HepG2 (cell line): ENCODE results near the gene ARPC5. TPM values are rescaled to one million over a fixed set of nuclear protein-coding genes. Genes with fewer than 3 reads are reported as not detected.

Experiments used
- ARNT ChIP-seq: fragments of 450-650 bp; IDR thresholded peaks from 2 replicates; pipeline ENCODE4 v1.6.1; 2017
- ATM ChIP-seq: fragments of 450-650 bp; IDR thresholded peaks from 2 replicates; pipeline ENCODE4 v1.7.1; 2017; ENCODE audit warnings: mild to moderate bottlenecking, borderline replicate concordance
- BATF2 ChIP-seq: sonication (generic); formaldehyde crosslinking; IDR thresholded peaks from 2 replicates; pipeline ENCODE4 v1.8.0; 2022; ENCODE audit warnings: mild to moderate bottlenecking, missing genetic modification reagents, moderate library complexity
- CHD2 ChIP-seq: IDR thresholded peaks from 2 replicates; pipeline ENCODE4 v1.6.1; 2011; ENCODE audit warnings: low read depth, low read length, improper control_type of control experiment
- EHMT2 ChIP-seq: fragments of 200-600 bp; sonication (generic); IDR thresholded peaks from 2 replicates; pipeline ENCODE4 v1.7.0; 2017; ENCODE audit warnings: antibody characterized with exemption, low read depth, low read length, borderline replicate concordance
- FOXJ3 ChIP-seq: sonication (generic); formaldehyde crosslinking; IDR thresholded peaks from 2 replicates; pipeline ENCODE4 v1.4.0; 2020; ENCODE audit warnings: missing genetic modification reagents, mild to moderate bottlenecking, borderline replicate concordance
- FOXP1 ChIP-seq, 2 experiments: fragments of 450-650 bp in 1 of 2; IDR thresholded peaks; 2 replicates each; pipeline ENCODE4 v1.6.1; 2017 to 2018; ENCODE audit warnings: antibody characterized with exemption in 1 of 2
- JUNB ChIP-seq: sonication (generic); formaldehyde crosslinking; IDR thresholded peaks from 2 replicates; pipeline ENCODE4 v1.8.0; 2022; ENCODE audit warnings: missing genetic modification reagents, mild to moderate bottlenecking, borderline replicate concordance
- KAT2B ChIP-seq: fragments of 150-350 bp; IDR thresholded peaks from 2 replicates; pipeline ENCODE4 v1.6.1; 2014; ENCODE audit warnings: low read depth, low read length, borderline replicate concordance
- KAT8 ChIP-seq: IDR thresholded peaks from 2 replicates; pipeline ENCODE4 v1.6.1; 2016; ENCODE audit warnings: missing genetic modification reagents, missing compliant biosample characterization
- MXD1 ChIP-seq: sonication (generic); formaldehyde crosslinking; IDR thresholded peaks from 2 replicates; pipeline ENCODE4 v1.4.0; 2020; ENCODE audit warnings: mild to moderate bottlenecking, missing genetic modification reagents
- NFYC ChIP-seq: IDR thresholded peaks from 2 replicates; pipeline ENCODE4 v1.6.1; 2016; ENCODE audit warnings: missing genetic modification reagents, missing compliant biosample characterization
- ONECUT2 ChIP-seq: sonication (generic); formaldehyde crosslinking; IDR thresholded peaks from 2 replicates; pipeline ENCODE4 v1.4.0; 2020; ENCODE audit warnings: missing genetic modification reagents
- PBX3 ChIP-seq: sonication (generic); formaldehyde crosslinking; IDR thresholded peaks from 2 replicates; pipeline ENCODE4 v1.8.1; 2023; ENCODE audit warnings: missing genetic modification reagents, inconsistent platforms, borderline replicate concordance
- RFX3 ChIP-seq: IDR thresholded peaks from 2 replicates; pipeline ENCODE4 v1.6.1; 2016; ENCODE audit warnings: missing biosample characterization, missing genetic modification reagents
- RNF219 ChIP-seq: sonication (generic); formaldehyde crosslinking; IDR thresholded peaks from 2 replicates; pipeline ENCODE4 v1.5.0; 2020; ENCODE audit warnings: mild to moderate bottlenecking, missing genetic modification reagents
- SMYD3 ChIP-seq: sonication (generic); formaldehyde crosslinking; IDR thresholded peaks from 2 replicates; pipeline ENCODE4 v1.8.1; 2023; ENCODE audit warnings: mild to moderate bottlenecking, missing genetic modification reagents
- ZBTB26 ChIP-seq: IDR thresholded peaks from 2 replicates; pipeline ENCODE4 v1.6.1; 2016; ENCODE audit warnings: missing compliant biosample characterization, missing genetic modification reagents, borderline replicate concordance
- ZNF367 ChIP-seq: sonication (generic); formaldehyde crosslinking; IDR thresholded peaks from 2 replicates; pipeline ENCODE4 v1.4.0; 2020; ENCODE audit warnings: missing genetic modification reagents, borderline replicate concordance
- ZNF609 ChIP-seq: sonication (generic); formaldehyde crosslinking; IDR thresholded peaks from 2 replicates; pipeline ENCODE4 v1.4.0; 2020; ENCODE audit warnings: mild to moderate bottlenecking, missing genetic modification reagents, borderline replicate concordance
- ZNF792 ChIP-seq: IDR thresholded peaks from 2 replicates; pipeline ENCODE4 v1.6.1; 2016
- polyA plus RNA-seq, 8 experiments: library from polyadenylated mRNA; depleted of rRNA in 3 of 8; stranded (reverse) in 7 of 8; unstranded in 1 of 8; fragments of >200 nt; fragmentation: Illumina TruSeq in 4 of 8; extraction: Trizol in 4 of 8; gene quantifications; 2 replicates each; pipeline versions ENCODE4 v1.2.1 to v1.2.3, GENCODE V29; 2011 to 2016; ENCODE audit warnings: low read depth in 4 of 8, missing spikeins in 1 of 8, mixed read lengths in 1 of 8; ENCODE audit not compliant: insufficient read depth in 1 of 8
- total RNA-seq, 5 experiments: library from RNA; depleted of rRNA; stranded (reverse); fragments of >200 nt; fragmentation: Illumina TruSeq; extraction: Trizol; gene quantifications; 2 replicates each; pipeline ENCODE4 v1.2.3, GENCODE V29; 2016; ENCODE audit warnings: low read depth in 1 of 5

ARPC5 gene
- total and polyA plus RNA-seq, 2 of the 13 experiments (the other 11 are each of a cell fraction or from before 2014, with no cell fraction given) = 48.4 to 106 TPM

GRCh38 chr1:183635099-183635605, 431 bp downstream of the ARPC5 start (continued):
- TF ChIP-seq EHMT2 = no peak
- TF ChIP-seq ZNF367 = no peak
- TF ChIP-seq NFYC = no peak
- no peak for TF ChIP-seq FOXP1 (IDR thresholded peaks at IDR 0.05)
- no peak for TF ChIP-seq FOXP1 (CRISPR knock-in tag; IDR thresholded peaks at IDR 0.05)
- TF ChIP-seq BATF2 (CRISPR knock-in tag) = no peak
- 0 out of 2 replicates have a peak, but pooled peaks have one; percentile 13 for TF ChIP-seq ZNF792 (CRISPR knock-in tag)
- TF ChIP-seq ARNT = no peak
- TF ChIP-seq JUNB (CRISPR knock-in tag) = no peak
- TF ChIP-seq KAT2B = no peak
- no peak for TF ChIP-seq RNF219 (CRISPR knock-in tag)
- TF ChIP-seq ZBTB26 (CRISPR knock-in tag) = no peak; the same call in none of the 2 replicates
- TF ChIP-seq PBX3 (CRISPR knock-in tag) = no peak
- no peak for TF ChIP-seq KAT8 (CRISPR knock-in tag)
- no peak for TF ChIP-seq MXD1 (CRISPR knock-in tag)
- TF ChIP-seq ATM = no peak
- no peak for TF ChIP-seq ZNF609
- no peak for TF ChIP-seq ONECUT2
- no peak for TF ChIP-seq RFX3 (CRISPR knock-in tag)
- no peak for TF ChIP-seq FOXJ3
- no peak for TF ChIP-seq SMYD3 (CRISPR knock-in tag)
- no peak for TF ChIP-seq CHD2
